GM18520 (cell line): ENCODE measurements around the gene KRTAP10-3.
"Not testable (repeated sequence)": the region's sequence is repeated elsewhere in the genome, so short reads cannot be mapped to it uniquely, and the experiment has no call there.

Experiments
- ATAC-seq: cut with Tn5 transposase; IDR thresholded peaks from one replicate; pipeline ENCODE4 v1.9.1; 2021; ENCODE audit not compliant: unreplicated experiment

The KRTAP10-3 gene

GRCh38 chr21:44572959-44573583, 14.5 kb upstream of the KRTAP10-3 start:
- ATAC-seq = no peak

GRCh38 chr21:44571844-44572782, 13.5 kb upstream of the KRTAP10-3 start:
- no peak for ATAC-seq

- no peak for ATAC-seq
These were observed 12.7 kb upstream of the KRTAP10-3 start for GRCh38 chr21:44571296-44571695.

- ATAC-seq = no peak
These were observed 11.4 kb upstream of the KRTAP10-3 start for GRCh38 chr21:44569861-44570517.

GRCh38 chr21:44568667-44569556, 10.3 kb upstream of the KRTAP10-3 start:
- no peak for ATAC-seq

- no peak for ATAC-seq
These were observed 9.7 kb upstream of the KRTAP10-3 start for GRCh38 chr21:44568261-44568660.

- ATAC-seq = no peak
These were observed 9.0 kb upstream of the KRTAP10-3 start for GRCh38 chr21:44567481-44568171.

GRCh38 chr21:44566403-44566802, 7.8 kb upstream of the KRTAP10-3 start:
- no peak for ATAC-seq

- no peak for ATAC-seq
These were observed 6.4 kb upstream of the KRTAP10-3 start for GRCh38 chr21:44564886-44565598.

- ATAC-seq = no peak
These were observed 5.5 kb upstream of the KRTAP10-3 start for GRCh38 chr21:44564099-44564498.

GRCh38 chr21:44558329-44558675, 293 bp downstream of the KRTAP10-3 start:
- not testable (repeated sequence) for ATAC-seq

- no peak for ATAC-seq
These were observed 885 bp downstream of the KRTAP10-3 start for GRCh38 chr21:44557491-44558328.

- ATAC-seq = no peak
These were observed 1.7 kb downstream of the KRTAP10-3 start for GRCh38 chr21:44556879-44557278.

- ATAC-seq = no peak
These were observed 3.3 kb downstream of the KRTAP10-3 start for GRCh38 chr21:44555200-44555875.

- ATAC-seq = no peak
These were observed 5.9 kb downstream of the KRTAP10-3 start for GRCh38 chr21:44552681-44553080.

- no peak for ATAC-seq
These were observed 6.5 kb downstream of the KRTAP10-3 start for GRCh38 chr21:44552136-44552535.

GRCh38 chr21:44551340-44551961, 7.1 kb downstream of the KRTAP10-3 start, which contains the start of gene KRTAP10-2:
Gene KRTAP10-2 (minus strand): TSS chr21:44551505. CDS start chr21:44551458, 47 bp downstream.
- ATAC-seq = no peak

- no peak for ATAC-seq
These were observed 7.8 kb downstream of the KRTAP10-3 start for GRCh38 chr21:44550807-44551206.
